Endothelial cell of umbilical vein (primary cell): ENCODE results near the gene UBE2B. TPM values are rescaled to one million over a fixed set of nuclear protein-coding genes. Genes with fewer than 3 reads are reported as not detected.
"Not testable (repeated sequence)": the region's sequence is repeated elsewhere in the genome, so short reads cannot be mapped to it uniquely, and the experiment has no call there.

ENCODE experiments used
- BruUV-seq: library from RNA; stranded (reverse); fragments of 400-500 nt; replicated peaks from 2 replicates; lab custom pipeline; 2021; lab: Mats Ljungman, UMichigan
- CTCF ChIA-PET: fragments of 300-600, 350-600 bp; sonication (Branson Sonifier 250); formaldehyde crosslinking; loops from one replicate; lab custom pipeline; 2021; ENCODE audit warnings: antibody characterized with exemption, inconsistent platforms; lab: Charles Lee
- POLR2A ChIA-PET: fragments of 300-600, 350-600 bp; sonication (Branson Sonifier 250); formaldehyde crosslinking; loops from one replicate; lab custom pipeline; 2021; ENCODE audit warnings: antibody characterized with exemption, inconsistent platforms; lab: Charles Lee
- DNase-seq: peaks from one replicate; pipeline ENCODE4 v3.0.0-alpha.2; 2011; ENCODE audit warnings: low read depth, low spot score
- FAIRE-seq: peaks from 2 replicates; lab custom pipeline; 2011; peaks lifted over from hg19 to GRCh38; lab: Jason Lieb, UNC
- H2AFZ ChIP-seq: 2 replicates; pipeline ENCODE4 v1.6.0; 2012; ENCODE audit warnings: low read depth, low read length, control low read depth, inconsistent platforms
- H3K27ac ChIP-seq: 2 replicates; pipeline ENCODE4 v1.5.1; 2011; ENCODE audit warnings: low read depth, mild to moderate bottlenecking, control low read depth, low read length, moderate library complexity; ENCODE audit not compliant: insufficient read depth
- H3K27me3 ChIP-seq, 2 experiments: 2 replicates each; pipeline versions ENCODE4 v1.6.0 to v1.6.1; 2011; ENCODE audit warnings: low read length in 2 of 2, mixed read lengths in 1 of 2; ENCODE audit not compliant: control insufficient read depth in 2 of 2, insufficient read depth in 2 of 2
- H3K36me3 ChIP-seq, 2 experiments: 2 replicates in 1 of 2; 3 replicates in 1 of 2; pipeline ENCODE4 v1.5.1; 2011; ENCODE audit warnings: low read length in 2 of 2, mild to moderate bottlenecking in 1 of 2, moderate library complexity in 1 of 2; ENCODE audit not compliant: control insufficient read depth in 2 of 2, insufficient read depth in 2 of 2; ENCODE audit errors: extremely low read depth in 1 of 2
- H3K4me1 ChIP-seq: 3 replicates; pipeline ENCODE4 v1.5.1; 2011; ENCODE audit warnings: mild to moderate bottlenecking, low read length; ENCODE audit not compliant: control insufficient read depth, insufficient read depth; ENCODE audit errors: extremely low read depth
- H3K4me2 ChIP-seq: 2 replicates; pipeline ENCODE4 v1.6.1; 2011; ENCODE audit warnings: low read length, control low read depth, mixed read lengths; ENCODE audit not compliant: insufficient read depth
- H3K4me3 ChIP-seq, 3 experiments: fragments of 200-600 bp in 1 of 3; sonication (generic), shearing (Covaris generic) in 1 of 3; replicated peaks in 1 of 3; 2 replicates each; pipeline ENCODE4 v1.5.1; 2011 to 2016; ENCODE audit warnings: control low read depth in 3 of 3, low read length in 3 of 3, mild to moderate bottlenecking in 2 of 3, inconsistent platforms in 1 of 3, low read depth in 1 of 3, moderate library complexity in 1 of 3; ENCODE audit not compliant: insufficient read depth in 1 of 3
- H3K79me2 ChIP-seq: 2 replicates; pipeline ENCODE4 v1.6.0; 2012; ENCODE audit warnings: low read length, inconsistent platforms; ENCODE audit not compliant: control insufficient read depth, insufficient read depth
- H3K9ac ChIP-seq: replicated peaks from 2 replicates; pipeline ENCODE3; 2011; ENCODE audit warnings: low read length, control low read depth; ENCODE audit not compliant: insufficient read depth; ENCODE audit errors: extremely low read depth
- H3K9me1 ChIP-seq: replicated peaks from 3 replicates; pipeline ENCODE4 v1.6.0; 2011; ENCODE audit warnings: mild to moderate bottlenecking, low read length; ENCODE audit not compliant: control insufficient read depth, insufficient read depth; ENCODE audit errors: extremely low read depth
- H3K9me3 ChIP-seq: replicated peaks from 2 replicates; pipeline ENCODE4 v1.5.1; 2012; ENCODE audit warnings: low read length, inconsistent platforms; ENCODE audit not compliant: control insufficient read depth, insufficient read depth
- H4K20me1 ChIP-seq: replicated peaks from 2 replicates; pipeline ENCODE3; 2011; ENCODE audit warnings: mild to moderate bottlenecking, low read length; ENCODE audit not compliant: control insufficient read depth, insufficient read depth; ENCODE audit errors: extremely low read depth
- CTCF ChIP-seq, 2 donors: IDR thresholded peaks; 1 replicate in 1 of 2; 2 replicates in 1 of 2; pipeline ENCODE4 v1.5.1; 2011; ENCODE audit warnings: low read length in 2 of 2, mild to moderate bottlenecking in 2 of 2, moderate library complexity in 2 of 2, control low read depth in 1 of 2, inconsistent platforms in 1 of 2, low read depth in 1 of 2; ENCODE audit not compliant: insufficient read depth in 1 of 2; ENCODE audit errors: extremely low read depth in 1 of 2
- EZH2 ChIP-seq: IDR thresholded peaks from 2 replicates; pipeline ENCODE4 v1.6.1; 2012; ENCODE audit warnings: borderline replicate concordance, low read depth, mild to moderate bottlenecking, moderate library complexity, low read length, inconsistent platforms; ENCODE audit not compliant: severe bottlenecking
- GATA2 ChIP-seq: IDR thresholded peaks from 2 replicates; pipeline ENCODE4 v1.7.0; 2011; ENCODE audit warnings: low read depth, mild to moderate bottlenecking, moderate library complexity, mixed read lengths, low read length; ENCODE audit not compliant: insufficient read length, insufficient read depth
- JUN ChIP-seq: IDR thresholded peaks from 2 replicates; pipeline ENCODE4 v1.6.1; 2011; ENCODE audit warnings: borderline replicate concordance, low read depth; ENCODE audit not compliant: insufficient read length, insufficient read depth
- MAX ChIP-seq: IDR thresholded peaks from 2 replicates; pipeline ENCODE4 v1.6.1; 2011; ENCODE audit not compliant: insufficient read depth, insufficient read length
- MYC ChIP-seq: IDR thresholded peaks from one replicate; pipeline ENCODE4 v1.6.1; 2011; ENCODE audit warnings: mild to moderate bottlenecking, low read depth, low read length
- POLR2A ChIP-seq: IDR thresholded peaks from 2 replicates; pipeline ENCODE4 v1.6.1; 2012; ENCODE audit warnings: low read depth, mild to moderate bottlenecking, control low read depth, low read length
- POLR2AphosphoS5 ChIP-seq: IDR thresholded peaks from 2 replicates; pipeline ENCODE4 v1.6.1; 2012; ENCODE audit warnings: low read depth, mild to moderate bottlenecking, control low read depth, low read length, moderate library complexity; ENCODE audit not compliant: insufficient read depth
- dilution Hi-C: fragments of 300-500 bp; cut with MboI; formaldehyde crosslinking; loops from one replicate; pipeline ENCODE4 v1.15.0; 2019; ENCODE audit warnings: low sequenced_read_pairs; ENCODE audit not compliant: extremely low pct_ligation_motif_present
- intact Hi-C: fragments of 100-400 bp; cut with micrococcal nuclease; formaldehyde crosslinking; loops from one replicate; pipeline ENCODE4 v1.10.0; 2022
- polyA plus RNA-seq, 4 experiments: library from polyadenylated mRNA; depleted of rRNA in 3 of 4; stranded (reverse) in 3 of 4; unstranded in 1 of 4; fragments of >200 nt; gene quantifications; 2 replicates each; pipeline versions ENCODE4 v1.2.1 to v1.2.3, GENCODE V29; 2011 to 2012; ENCODE audit warnings: missing spikeins in 1 of 4
- total RNA-seq: library from RNA; stranded (reverse); gene quantifications from 2 replicates; pipeline ENCODE4 v1.2.3, GENCODE V29; 2021

The UBE2B gene
- total and polyA plus RNA-seq, 2 donors (not counting 3 experiments of a cell fraction or from before 2014, with no cell fraction given), result 37.8 to 110 TPM

- dilution Hi-C loops, H3K9ac ChIP-seq, H3K9me3 ChIP-seq, FAIRE-seq, H2AFZ ChIP-seq, H3K9me1 ChIP-seq, H3K4me1 ChIP-seq, DNase-seq, H3K4me3 ChIP-seq, H3K36me3 ChIP-seq, BruUV-seq, CTCF ChIA-PET, H3K27me3 ChIP-seq, H3K27ac ChIP-seq, POLR2A ChIA-PET, H3K4me2 ChIP-seq: not testable (repeated sequence)
- Histone ChIP-seq H3K79me2 (peaks cover 64% of the 10 kb centered on the region), H4K20me1 (peaks cover 13% of the 10 kb centered on the region)
- intact Hi-C loops, result loop anchor here (5.0 kb wide), 2 partner anchors 71 to 259 kb away; partner anchors contain the start of gene SAR1B
These were observed 2.3 kb downstream of the UBE2B start for GRCh38 chr5:134373633-134374032.

GRCh38 chr5:134374232-134374631, 2.9 kb downstream of the UBE2B start:
- CTCF ChIA-PET, result interaction anchor here (0.8 to 1.4 kb wide), 2 partner anchors 63 to 243 kb away, joined by 3 read pairs; no protein-coding TSS in a partner anchor
- Histone ChIP-seq H3K9ac (no peak overlapping the region), H3K4me1 (peaks cover 9% of the 10 kb centered on the region), H4K20me1 (peaks cover 15% of the 10 kb centered on the region), H3K9me1 (no peaks in the 10 kb centered on the region), H2AFZ (no peak overlapping the region), H3K27me3 (no peaks in the 10 kb centered on the region), H3K4me2 (no peak overlapping the region), H3K9me3 (no peaks in the 10 kb centered on the region), H3K4me3 (no peak overlapping the region), H3K27ac (no peak overlapping the region), H3K79me2 (peaks cover 70% of the 10 kb centered on the region), H3K36me3 (peaks cover 0 to 6% of the 10 kb centered on the region in 2 experiments)
- FAIRE-seq (no peak), DNase-seq (no peak)
- POLR2A ChIA-PET, result no interaction called here
- dilution Hi-C loops (no loop called here), intact Hi-C loops (loop anchor here (5.0 kb wide), 2 partner anchors 72 to 258 kb away; partner anchors contain the start of gene SAR1B)
- no peak for TF ChIP-seq GATA2
- no peak for TF ChIP-seq MAX
- TF ChIP-seq POLR2A, result no peak
- TF ChIP-seq MYC, result no peak
- TF ChIP-seq EZH2, result no peak
- TF ChIP-seq POLR2AphosphoS5, result no peak
- TF ChIP-seq CTCF (IDR thresholded peaks at IDR 0.05; ENCODE audit: extremely low read depth in 1 of 2, insufficient read depth in 1 of 2, low read depth in 1 of 2, low read length in 2 of 2), result no peak
- no peak for TF ChIP-seq JUN
- BruUV-seq, result no TSS peak
